SK-N-MC (cell line): Measurements from ENCODE around the gene PMS2.

Source experiments
- EZH2 ChIP-seq: fragments of 200-600 bp; sonication (generic); IDR thresholded peaks from one replicate; pipeline ENCODE4 v1.6.1; 2017; ENCODE audit warnings: antibody characterized with exemption
- POLR2AphosphoS5 ChIP-seq: IDR thresholded peaks from 2 replicates; pipeline ENCODE4 v1.6.1; 2012; ENCODE audit warnings: mild to moderate bottlenecking, low read depth, low read length, borderline replicate concordance

- TF ChIP-seq EZH2 (no peak), POLR2AphosphoS5 (no peak)
Observed at GRCh38 chr7:5997210-5997808, 11.5 kb downstream of the PMS2 start.
